ENCODE data around the gene ATP6V1C2. TPM values are rescaled to one million over a fixed set of nuclear protein-coding genes. Genes with fewer than 3 reads are reported as not detected.

The ATP6V1C2 gene
- total RNA-seq, 1 donor from 2014 or later = 0.14 TPM

DNA sequence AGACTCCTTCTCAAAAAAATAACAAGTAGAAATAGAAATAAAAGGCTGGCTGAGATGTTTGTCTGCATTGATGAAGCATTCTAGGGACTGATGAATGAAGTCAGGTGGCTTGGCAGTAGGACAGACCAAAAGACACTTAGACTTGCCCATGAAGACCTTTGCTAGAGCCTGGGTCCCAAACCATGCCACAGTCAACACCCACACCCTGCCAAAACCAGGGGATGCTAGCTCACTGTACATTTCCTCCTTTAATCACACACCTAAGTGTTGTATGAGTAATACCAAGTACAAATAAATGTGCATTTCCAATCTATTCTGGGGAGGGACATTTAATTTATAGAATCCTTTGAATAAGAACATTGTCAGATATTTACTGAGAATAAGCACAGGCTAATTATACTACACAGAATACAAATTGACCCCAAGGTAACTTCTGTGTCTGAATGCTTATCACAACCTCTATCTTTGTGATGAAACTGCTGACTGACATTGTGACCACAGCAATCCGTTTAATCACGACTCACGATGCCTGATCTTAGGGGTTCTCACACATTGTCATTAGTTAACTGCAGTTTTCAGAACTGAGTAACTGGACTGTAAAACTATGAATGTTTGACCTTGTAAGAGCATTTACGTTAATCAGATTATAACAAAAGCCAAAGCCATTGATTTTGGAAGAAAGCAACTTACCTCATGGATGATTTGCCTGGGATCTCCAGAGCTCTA lies 21.2 kb upstream of the ATP6V1C2 start:
- H3K4me3 ChIP-seq (ENCODE audit: insufficient read depth, low read depth, low read length) = no peak overlapping the region
- no peak for FAIRE-seq
- no peaks in the 10 kb centered on the region for H3K36me3 ChIP-seq (ENCODE audit: insufficient read depth, low read length)
- H3K4me2 ChIP-seq (ENCODE audit: low read length) = no peak overlapping the region
- DNase-seq (ENCODE audit: low read depth) = peak; percentile 42
- H3K9me3 Mint-ChIP-seq (ENCODE audit: unreplicated experiment) = peaks cover 3% of the 10 kb centered on the region
- H3K4me3 Mint-ChIP-seq (ENCODE audit: unreplicated experiment) = no peak overlapping the region
- no peaks in the 10 kb centered on the region for H3K27me3 ChIP-seq (ENCODE audit: insufficient read depth, low read length)
- no peaks in the 10 kb centered on the region for H3K4me1 ChIP-seq (ENCODE audit: insufficient read depth, low read length)
- H3K27ac Mint-ChIP-seq (ENCODE audit: unreplicated experiment) = no peak overlapping the region
- H3K4me1 Mint-ChIP-seq (ENCODE audit: low read depth, unreplicated experiment) = no peaks in the 10 kb centered on the region
- TF ChIP-seq, protein P1, sequence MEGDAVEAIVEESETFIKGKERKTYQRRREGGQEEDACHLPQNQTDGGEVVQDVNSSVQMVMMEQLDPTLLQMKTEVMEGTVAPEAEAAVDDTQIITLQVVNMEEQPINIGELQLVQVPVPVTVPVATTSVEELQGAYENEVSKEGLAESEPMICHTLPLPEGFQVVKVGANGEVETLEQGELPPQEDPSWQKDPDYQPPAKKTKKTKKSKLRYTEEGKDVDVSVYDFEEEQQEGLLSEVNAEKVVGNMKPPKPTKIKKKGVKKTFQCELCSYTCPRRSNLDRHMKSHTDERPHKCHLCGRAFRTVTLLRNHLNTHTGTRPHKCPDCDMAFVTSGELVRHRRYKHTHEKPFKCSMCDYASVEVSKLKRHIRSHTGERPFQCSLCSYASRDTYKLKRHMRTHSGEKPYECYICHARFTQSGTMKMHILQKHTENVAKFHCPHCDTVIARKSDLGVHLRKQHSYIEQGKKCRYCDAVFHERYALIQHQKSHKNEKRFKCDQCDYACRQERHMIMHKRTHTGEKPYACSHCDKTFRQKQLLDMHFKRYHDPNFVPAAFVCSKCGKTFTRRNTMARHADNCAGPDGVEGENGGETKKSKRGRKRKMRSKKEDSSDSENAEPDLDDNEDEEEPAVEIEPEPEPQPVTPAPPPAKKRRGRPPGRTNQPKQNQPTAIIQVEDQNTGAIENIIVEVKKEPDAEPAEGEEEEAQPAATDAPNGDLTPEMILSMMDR (IDR thresholded peaks at IDR 0.05; ENCODE audit: insufficient read depth, low read depth, low read length) = no peak
- TF ChIP-seq EZH2 (IDR thresholded peaks at IDR 0.05; ENCODE audit: insufficient read depth, low read length) = no peak
- no peaks in the 10 kb centered on the region for H4K20me1 ChIP-seq (ENCODE audit: insufficient read depth, low read length)
- H3K36me3 Mint-ChIP-seq (ENCODE audit: low read depth, unreplicated experiment) = no peaks in the 10 kb centered on the region
- no peak overlapping the region for H3K9ac ChIP-seq (ENCODE audit: low read length)
- no peaks in the 10 kb centered on the region for H3K79me2 ChIP-seq (ENCODE audit: insufficient read depth, low read length)
- no peak overlapping the region for H2AFZ ChIP-seq (ENCODE audit: low read depth, low read length)
- no peaks in the 10 kb centered on the region for H3K9me3 ChIP-seq (ENCODE audit: insufficient read depth, low read depth, low read length)
- no peak overlapping the region for H3K27ac ChIP-seq (ENCODE audit: low read depth, low read length)
- H3K27me3 Mint-ChIP-seq (ENCODE audit: low read depth, unreplicated experiment) = peaks cover 7% of the 10 kb centered on the region

GRCh38 chr2:10704034-10704594 lies 17.3 kb upstream of the ATP6V1C2 start:
- H3K27me3 Mint-ChIP-seq (ENCODE audit: low read depth, unreplicated experiment) = peaks cover 41% of the 10 kb centered on the region
- Histone ChIP-seq H3K9me3 (ENCODE audit: insufficient read depth, low read depth, low read length) (no peaks in the 10 kb centered on the region), H3K36me3 (ENCODE audit: insufficient read depth, low read length) (no peaks in the 10 kb centered on the region), H3K27ac (ENCODE audit: low read depth, low read length) (no peak overlapping the region), H3K4me1 (ENCODE audit: insufficient read depth, low read length) (no peaks in the 10 kb centered on the region), H3K4me3 (ENCODE audit: insufficient read depth, low read depth, low read length) (no peak overlapping the region), H3K27me3 (ENCODE audit: insufficient read depth, low read length) (no peaks in the 10 kb centered on the region), H3K4me2 (ENCODE audit: low read length) (no peak overlapping the region), H2AFZ (ENCODE audit: low read depth, low read length) (no peak overlapping the region), H3K79me2 (ENCODE audit: insufficient read depth, low read length) (no peaks in the 10 kb centered on the region), H4K20me1 (ENCODE audit: insufficient read depth, low read length) (no peaks in the 10 kb centered on the region), H3K9ac (ENCODE audit: low read length) (no peak overlapping the region)
- H3K4me3 Mint-ChIP-seq (ENCODE audit: unreplicated experiment) = no peak overlapping the region
- no peaks in the 10 kb centered on the region for H3K36me3 Mint-ChIP-seq (ENCODE audit: low read depth, unreplicated experiment)
- H3K27ac Mint-ChIP-seq (ENCODE audit: unreplicated experiment) = no peak overlapping the region
- DNase-seq (ENCODE audit: low read depth) (no peak), FAIRE-seq (no peak)
- TF ChIP-seq, protein P1 (IDR thresholded peaks at IDR 0.05; ENCODE audit: insufficient read depth, low read depth, low read length) = no peak
- TF ChIP-seq EZH2 (IDR thresholded peaks at IDR 0.05; ENCODE audit: insufficient read depth, low read length) = no peak
- H3K9me3 Mint-ChIP-seq (ENCODE audit: unreplicated experiment) = peaks cover 3% of the 10 kb centered on the region
- H3K4me1 Mint-ChIP-seq (ENCODE audit: low read depth, unreplicated experiment) = no peaks in the 10 kb centered on the region

GRCh38 chr2:10706033-10706432 lies 15.4 kb upstream of the ATP6V1C2 start:
- TF ChIP-seq EZH2 (IDR thresholded peaks at IDR 0.05; ENCODE audit: insufficient read depth, low read length) = no peak
- TF ChIP-seq, protein P1 (IDR thresholded peaks at IDR 0.05; ENCODE audit: insufficient read depth, low read depth, low read length) = no peak
- H3K27me3 Mint-ChIP-seq (ENCODE audit: low read depth, unreplicated experiment) = peaks cover 46% of the 10 kb centered on the region
- no peaks in the 10 kb centered on the region for H3K9me3 ChIP-seq (ENCODE audit: insufficient read depth, low read depth, low read length)
- no peak for DNase-seq (ENCODE audit: low read depth)
- no peaks in the 10 kb centered on the region for H3K36me3 ChIP-seq (ENCODE audit: insufficient read depth, low read length)
- no peak overlapping the region for H3K27ac ChIP-seq (ENCODE audit: low read depth, low read length)
- H3K4me2 ChIP-seq (ENCODE audit: low read length) = no peak overlapping the region
- H3K9ac ChIP-seq (ENCODE audit: low read length) = no peak overlapping the region
- no peaks in the 10 kb centered on the region for H3K36me3 Mint-ChIP-seq (ENCODE audit: low read depth, unreplicated experiment)
- no peaks in the 10 kb centered on the region for H3K4me1 Mint-ChIP-seq (ENCODE audit: low read depth, unreplicated experiment)
- H3K4me1 ChIP-seq (ENCODE audit: insufficient read depth, low read length) = no peaks in the 10 kb centered on the region
- no peak overlapping the region for H2AFZ ChIP-seq (ENCODE audit: low read depth, low read length)
- H3K9me3 Mint-ChIP-seq (ENCODE audit: unreplicated experiment) = peaks cover 3% of the 10 kb centered on the region
- no peak overlapping the region for H3K4me3 Mint-ChIP-seq (ENCODE audit: unreplicated experiment)
- H3K4me3 ChIP-seq (ENCODE audit: insufficient read depth, low read depth, low read length) = no peak overlapping the region
- H3K27ac Mint-ChIP-seq (ENCODE audit: unreplicated experiment) = no peak overlapping the region
- H3K27me3 ChIP-seq (ENCODE audit: insufficient read depth, low read length) = peaks cover 6% of the 10 kb centered on the region
- no peak for FAIRE-seq
- H4K20me1 ChIP-seq (ENCODE audit: insufficient read depth, low read length) = no peaks in the 10 kb centered on the region
- no peaks in the 10 kb centered on the region for H3K79me2 ChIP-seq (ENCODE audit: insufficient read depth, low read length)
